Kidney epithelial cell (primary cell): ENCODE data around the gene ZNF521. TPM values are rescaled to one million over a fixed set of nuclear protein-coding genes. Genes with fewer than 3 reads are reported as not detected.

Source experiments
- DNase-seq: peaks from one replicate; pipeline ENCODE4 v3.0.0-alpha.2; 2010; ENCODE audit warnings: low read depth
- H3K27me3 ChIP-seq: 2 replicates; pipeline ENCODE4 v1.6.0; 2011; ENCODE audit warnings: low read length; ENCODE audit not compliant: control insufficient read depth, insufficient read depth
- H3K36me3 ChIP-seq: 2 replicates; pipeline ENCODE4 v1.5.1; 2011; ENCODE audit warnings: low read length; ENCODE audit not compliant: control insufficient read depth, insufficient read depth
- H3K4me3 ChIP-seq: 2 replicates; pipeline ENCODE4 v1.5.1; 2011; ENCODE audit warnings: low read depth, mild to moderate bottlenecking, control low read depth, low read length
- CTCF ChIP-seq: IDR thresholded peaks from 2 replicates; pipeline ENCODE4 v1.5.1; 2011; ENCODE audit warnings: mild to moderate bottlenecking, moderate library complexity, low read length, control low read depth, inconsistent platforms; ENCODE audit not compliant: insufficient read depth, poor library complexity, severe bottlenecking
- total RNA-seq: library from RNA; depleted of rRNA; stranded (reverse); fragments of >200 nt; gene quantifications from 2 replicates; pipeline ENCODE4 v1.2.3, GENCODE V29; 2015

The ZNF521 gene
- total RNA-seq = 6.0 and 14.5 TPM in 2 replicates

- DNase-seq = peak; percentile 38
- TF ChIP-seq CTCF = peak; percentile 30
- H3K27me3 ChIP-seq = peaks cover 4% of the 10 kb centered on the region
- no peaks in the 10 kb centered on the region for H3K36me3 ChIP-seq
- H3K4me3 ChIP-seq = peak within 1 kb of the TSS; percentile 76
Observed at GRCh38 chr18:25351777-25352628, at the start of gene ZNF521. ZNF521 (minus strand) TSS chr18:25352166; CDS start chr18:25350946, 1,220 bp downstream.

- Histone ChIP-seq H3K4me3 (no peak overlapping the region), H3K36me3 (no peaks in the 10 kb centered on the region), H3K27me3 (no peaks in the 10 kb centered on the region)
- no peak for TF ChIP-seq CTCF
- DNase-seq = no peak
Observed at GRCh38 chr18:25399554-25399953, 47.6 kb upstream of the ZNF521 start.

- Histone ChIP-seq H3K36me3 (no peaks in the 10 kb centered on the region), H3K4me3 (no peak overlapping the region)
Observed at GRCh38 chr18:25392192-25392591, 40.2 kb upstream of the ZNF521 start.

DNA sequence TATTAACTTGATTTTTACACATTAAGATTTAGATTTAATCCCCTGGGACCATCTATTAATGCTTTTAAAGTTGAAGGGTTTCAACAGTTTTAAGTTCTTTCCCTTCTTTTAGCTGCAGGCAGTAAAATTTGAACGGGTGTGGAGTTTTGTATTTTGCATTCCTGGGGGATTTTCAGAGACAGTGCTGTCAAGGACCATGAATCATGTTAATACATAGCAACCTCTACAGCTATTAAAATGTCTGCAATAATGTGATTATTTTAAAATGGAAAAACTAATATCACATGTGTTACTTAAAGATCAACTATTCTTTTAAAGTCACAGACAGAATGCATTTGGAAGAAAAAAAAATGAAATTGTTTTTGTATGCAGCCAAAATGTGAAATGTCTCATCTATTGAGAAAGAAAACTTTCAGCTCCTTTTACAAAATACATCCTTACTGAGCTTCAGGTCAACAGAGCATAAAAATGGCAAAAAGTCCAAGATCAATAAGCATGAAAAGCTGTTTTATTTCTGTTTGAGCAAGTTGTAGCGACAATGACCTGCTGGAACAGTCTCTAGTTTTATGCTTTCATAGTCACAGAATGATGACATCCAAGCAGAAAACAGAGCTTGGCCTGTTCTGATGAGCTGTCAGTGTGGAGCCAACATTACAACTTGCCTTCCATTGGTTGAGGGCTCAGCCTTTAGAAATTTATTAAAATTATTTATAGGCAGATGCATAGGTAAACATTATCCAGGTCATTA lies 21.6 kb upstream of the ZNF521 start:
- no peak for DNase-seq
- H3K27me3 ChIP-seq = no peaks in the 10 kb centered on the region
- no peak for TF ChIP-seq CTCF
- H3K4me3 ChIP-seq = no peak overlapping the region
- no peaks in the 10 kb centered on the region for H3K36me3 ChIP-seq

More at GRCh38 chr18:25392192-25392591, 40.2 kb upstream of the ZNF521 start:
- no peak for TF ChIP-seq CTCF
- DNase-seq = no peak
- H3K27me3 ChIP-seq = no peaks in the 10 kb centered on the region

- Histone ChIP-seq H3K36me3 (no peaks in the 10 kb centered on the region), H3K27me3 (no peaks in the 10 kb centered on the region), H3K4me3 (no peak overlapping the region)
- DNase-seq = no peak
- no peak for TF ChIP-seq CTCF
Observed at GRCh38 chr18:25370391-25370790, 18.4 kb upstream of the ZNF521 start.
